ENCODE results near the gene SECISBP2L.

The SECISBP2L gene

GRCh38 chr15:49083401-49084284, 37.4 kb upstream of the SECISBP2L start:
- no peak overlapping the region for H2AFZ ChIP-seq (ENCODE audit: low read depth, low read length, severe bottlenecking)
- H3K9ac ChIP-seq (ENCODE audit: low read length) = no peak overlapping the region
- TF ChIP-seq CTCF (IDR thresholded peaks at IDR 0.05; ENCODE audit: insufficient read depth, low read length, poor library complexity, severe bottlenecking) (no peak), EZH2phosphoT487 (conservative IDR thresholded peaks at IDR 0.05; ENCODE audit: low read length) (no peak)

GRCh38 chr15:49082960-49083359, 36.7 kb upstream of the SECISBP2L start:
- Histone ChIP-seq H3K4me2 (ENCODE audit: low read depth, low read length, poor library complexity, severe bottlenecking) (no peak overlapping the region), H3K9ac (ENCODE audit: low read length) (no peak overlapping the region), H3K27me3 (ENCODE audit: low read length) (no peaks in the 10 kb centered on the region), H3K27ac (ENCODE audit: low read depth, low read length) (no peak overlapping the region), H3K9me3 (ENCODE audit: insufficient read depth, low read length) (no peaks in the 10 kb centered on the region), H2AFZ (ENCODE audit: low read depth, low read length, severe bottlenecking) (no peak overlapping the region), H3K79me2 (ENCODE audit: insufficient read depth, low read length) (no peaks in the 10 kb centered on the region), H3F3A (ENCODE audit: insufficient read depth) (no peaks in the 10 kb centered on the region), H4K20me1 (ENCODE audit: low read depth, low read length) (no peaks in the 10 kb centered on the region), H3K9me2 (replicated peaks; ENCODE audit: insufficient read depth, low read length) (no peaks in the 10 kb centered on the region), H3K4me3 (ENCODE audit: insufficient read depth, low read length, poor library complexity, severe bottlenecking) (no peak overlapping the region), H3K36me3 (ENCODE audit: low read length) (no peaks in the 10 kb centered on the region)
- no peak for TF ChIP-seq EZH2phosphoT487 (conservative IDR thresholded peaks at IDR 0.05; ENCODE audit: low read length)
- no peak for TF ChIP-seq CTCF (IDR thresholded peaks at IDR 0.05; ENCODE audit: insufficient read depth, low read length, poor library complexity, severe bottlenecking)

More at GRCh38 chr15:49083401-49084284, 37.4 kb upstream of the SECISBP2L start:
- no peaks in the 10 kb centered on the region for H3K79me2 ChIP-seq (ENCODE audit: insufficient read depth, low read length)
- no peaks in the 10 kb centered on the region for H3F3A ChIP-seq (ENCODE audit: insufficient read depth)
- H3K36me3 ChIP-seq (ENCODE audit: low read length) = no peaks in the 10 kb centered on the region
- no peak overlapping the region for H3K4me3 ChIP-seq (ENCODE audit: insufficient read depth, low read length, poor library complexity, severe bottlenecking)
- no peak overlapping the region for H3K27ac ChIP-seq (ENCODE audit: low read depth, low read length)
- H4K20me1 ChIP-seq (ENCODE audit: low read depth, low read length) = no peaks in the 10 kb centered on the region
- no peaks in the 10 kb centered on the region for H3K9me2 ChIP-seq (replicated peaks; ENCODE audit: insufficient read depth, low read length)
- no peaks in the 10 kb centered on the region for H3K27me3 ChIP-seq (ENCODE audit: low read length)
- no peaks in the 10 kb centered on the region for H3K9me3 ChIP-seq (ENCODE audit: insufficient read depth, low read length)
- H3K4me2 ChIP-seq (ENCODE audit: low read depth, low read length, poor library complexity, severe bottlenecking) = no peak overlapping the region

DNA sequence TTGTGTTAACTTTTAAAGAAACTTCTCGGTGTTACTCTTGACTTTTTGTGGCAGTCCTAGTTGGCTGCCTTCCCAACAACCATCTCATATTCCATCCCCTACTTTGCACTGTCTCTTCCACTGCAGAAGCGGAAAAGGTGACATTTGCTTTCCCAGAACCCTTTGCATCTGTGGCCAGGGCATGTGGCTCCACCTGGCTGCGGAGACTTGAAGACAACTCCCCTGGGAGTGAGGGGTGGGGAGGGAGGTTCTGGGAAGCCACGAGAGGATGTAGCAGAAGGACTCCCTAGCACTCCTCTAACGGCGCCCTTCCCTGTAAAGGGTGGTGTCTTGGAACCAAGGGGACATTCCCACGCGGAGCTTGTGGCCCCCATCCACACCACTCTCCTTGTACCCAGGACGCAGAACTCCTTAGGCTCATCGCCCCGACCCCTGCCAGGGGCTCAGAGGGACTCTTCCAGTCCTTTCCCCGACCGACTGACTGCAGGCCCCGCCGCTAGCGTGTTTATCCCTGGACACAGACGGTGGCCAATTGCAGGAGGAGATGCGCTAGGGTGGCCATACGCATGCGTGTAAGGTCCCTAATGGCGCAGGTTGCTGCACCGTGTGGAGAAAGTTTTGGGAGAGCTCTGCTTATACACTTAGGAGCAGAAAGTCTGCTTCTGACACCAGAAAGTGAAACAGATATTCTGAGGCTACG, 33.2 kb upstream of the SECISBP2L start:
- H3K27ac ChIP-seq (ENCODE audit: low read depth, low read length) = no peak overlapping the region
- no peaks in the 10 kb centered on the region for H3K36me3 ChIP-seq (ENCODE audit: low read length)
- no peak overlapping the region for H3K4me3 ChIP-seq (ENCODE audit: insufficient read depth, low read length, poor library complexity, severe bottlenecking)
- TF ChIP-seq CTCF (IDR thresholded peaks at IDR 0.05; ENCODE audit: insufficient read depth, low read length, poor library complexity, severe bottlenecking) (no peak), EZH2phosphoT487 (conservative IDR thresholded peaks at IDR 0.05; ENCODE audit: low read length) (no peak)
- H4K20me1 ChIP-seq (ENCODE audit: low read depth, low read length) = no peaks in the 10 kb centered on the region
- no peaks in the 10 kb centered on the region for H3K9me2 ChIP-seq (replicated peaks; ENCODE audit: insufficient read depth, low read length)
- H3K9me3 ChIP-seq (ENCODE audit: insufficient read depth, low read length) = no peaks in the 10 kb centered on the region
- no peaks in the 10 kb centered on the region for H3K27me3 ChIP-seq (ENCODE audit: low read length)
- no peaks in the 10 kb centered on the region for H3K79me2 ChIP-seq (ENCODE audit: insufficient read depth, low read length)
- no peaks in the 10 kb centered on the region for H3F3A ChIP-seq (ENCODE audit: insufficient read depth)
- H3K9ac ChIP-seq (ENCODE audit: low read length) = no peak overlapping the region
- H2AFZ ChIP-seq (ENCODE audit: low read depth, low read length, severe bottlenecking) = no peak overlapping the region
- H3K4me2 ChIP-seq (ENCODE audit: low read depth, low read length, poor library complexity, severe bottlenecking) = no peak overlapping the region
